NCI-H345 treated with DMSO at 0.1 percent for 48 hours (cell line): ENCODE data around the gene TNFRSF9.
"Not testable (repeated sequence)": the region's sequence is repeated elsewhere in the genome, so short reads cannot be mapped to it uniquely, and the experiment has no call there.

Experiments
- DNase-seq: peaks from one replicate; lab custom pipeline; 2025; ENCODE audit not compliant: unreplicated experiment; lab: John Stamatoyannopoulos, UW

The TNFRSF9 gene

GRCh38 chr1:7940745-7941436, at the start of gene TNFRSF9:
TNFRSF9 (minus strand) TSS chr1:7940839; CDS start chr1:7939994, 845 bp downstream.
- DNase-seq, result no peak

- no peak for DNase-seq
These were observed 49.3 kb upstream of the TNFRSF9 start for GRCh38 chr1:7989762-7990428.

GRCh38 chr1:7988576-7988975, 47.9 kb upstream of the TNFRSF9 start:
- no peak for DNase-seq

GRCh38 chr1:7987528-7987927, 46.9 kb upstream of the TNFRSF9 start:
- DNase-seq, result no peak

- no peak for DNase-seq
These were observed 45.4 kb upstream of the TNFRSF9 start for GRCh38 chr1:7985851-7986612.

GRCh38 chr1:7984811-7985210, 44.2 kb upstream of the TNFRSF9 start:
- no peak for DNase-seq

- DNase-seq, result no peak
These were observed 42.6 kb upstream of the TNFRSF9 start for GRCh38 chr1:7983086-7983778.

- DNase-seq, result no peak
These were observed 40.3 kb upstream of the TNFRSF9 start for GRCh38 chr1:7980984-7981383.

GRCh38 chr1:7975212-7975865, 34.7 kb upstream of the TNFRSF9 start:
- DNase-seq, result peak; percentile 12

- no peak for DNase-seq
These were observed 32.4 kb upstream of the TNFRSF9 start for GRCh38 chr1:7973086-7973485.

GRCh38 chr1:7972285-7972684, 31.6 kb upstream of the TNFRSF9 start:
- no peak for DNase-seq

- DNase-seq, result no peak
These were observed 30.4 kb upstream of the TNFRSF9 start for GRCh38 chr1:7971024-7971423.

GRCh38 chr1:7970246-7970645, 29.6 kb upstream of the TNFRSF9 start:
- DNase-seq, result no peak

GRCh38 chr1:7967651-7968050, 27.0 kb upstream of the TNFRSF9 start:
- no peak for DNase-seq

- DNase-seq, result no peak
These were observed 26.6 kb upstream of the TNFRSF9 start for GRCh38 chr1:7967196-7967595.

- no peak for DNase-seq
These were observed 23.8 kb upstream of the TNFRSF9 start for GRCh38 chr1:7964476-7964875.

GRCh38 chr1:7963841-7964240, 23.2 kb upstream of the TNFRSF9 start:
- not testable (repeated sequence) for DNase-seq

GRCh38 chr1:7963378-7963730, 22.7 kb upstream of the TNFRSF9 start:
- DNase-seq, result not testable (repeated sequence)

GRCh38 chr1:7962636-7963377, 22.2 kb upstream of the TNFRSF9 start:
- no peak for DNase-seq

- DNase-seq, result no peak
These were observed 21.3 kb upstream of the TNFRSF9 start for GRCh38 chr1:7962014-7962335.
